GM12873 (cell line): Measurements from ENCODE around the gene PIAS1.

Source experiments
- TF ChIP-seq, protein P1 (sequence below): IDR thresholded peaks from 2 replicates; pipeline ENCODE4 v1.5.1; 2012; ENCODE audit warnings: low read depth, mild to moderate bottlenecking, moderate library complexity, low read length, control low read depth; ENCODE audit not compliant: insufficient read depth; ENCODE audit errors: missing control alignments

The PIAS1 gene

DNA sequence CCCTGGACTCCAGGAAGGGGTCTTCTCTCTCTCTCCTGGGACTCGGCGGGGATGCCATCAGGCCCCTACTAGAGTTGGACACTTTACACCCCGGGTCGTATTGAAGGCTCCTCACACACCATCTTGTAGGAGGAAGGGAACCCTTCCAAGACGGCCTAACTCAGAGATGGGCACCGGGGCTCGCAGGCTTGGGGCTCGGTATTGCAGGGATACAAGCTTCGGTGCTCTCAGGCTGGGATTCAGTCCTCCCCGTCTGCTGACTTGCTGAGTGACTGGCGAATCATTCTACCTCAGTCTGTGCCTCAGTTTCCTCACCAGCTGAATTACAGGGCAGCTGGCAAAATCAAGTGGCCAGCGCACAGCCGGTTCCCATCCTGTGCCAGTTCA lies 151.4 kb downstream of the PIAS1 start:
- TF ChIP-seq, protein P1, sequence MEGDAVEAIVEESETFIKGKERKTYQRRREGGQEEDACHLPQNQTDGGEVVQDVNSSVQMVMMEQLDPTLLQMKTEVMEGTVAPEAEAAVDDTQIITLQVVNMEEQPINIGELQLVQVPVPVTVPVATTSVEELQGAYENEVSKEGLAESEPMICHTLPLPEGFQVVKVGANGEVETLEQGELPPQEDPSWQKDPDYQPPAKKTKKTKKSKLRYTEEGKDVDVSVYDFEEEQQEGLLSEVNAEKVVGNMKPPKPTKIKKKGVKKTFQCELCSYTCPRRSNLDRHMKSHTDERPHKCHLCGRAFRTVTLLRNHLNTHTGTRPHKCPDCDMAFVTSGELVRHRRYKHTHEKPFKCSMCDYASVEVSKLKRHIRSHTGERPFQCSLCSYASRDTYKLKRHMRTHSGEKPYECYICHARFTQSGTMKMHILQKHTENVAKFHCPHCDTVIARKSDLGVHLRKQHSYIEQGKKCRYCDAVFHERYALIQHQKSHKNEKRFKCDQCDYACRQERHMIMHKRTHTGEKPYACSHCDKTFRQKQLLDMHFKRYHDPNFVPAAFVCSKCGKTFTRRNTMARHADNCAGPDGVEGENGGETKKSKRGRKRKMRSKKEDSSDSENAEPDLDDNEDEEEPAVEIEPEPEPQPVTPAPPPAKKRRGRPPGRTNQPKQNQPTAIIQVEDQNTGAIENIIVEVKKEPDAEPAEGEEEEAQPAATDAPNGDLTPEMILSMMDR: no peak

DNA sequence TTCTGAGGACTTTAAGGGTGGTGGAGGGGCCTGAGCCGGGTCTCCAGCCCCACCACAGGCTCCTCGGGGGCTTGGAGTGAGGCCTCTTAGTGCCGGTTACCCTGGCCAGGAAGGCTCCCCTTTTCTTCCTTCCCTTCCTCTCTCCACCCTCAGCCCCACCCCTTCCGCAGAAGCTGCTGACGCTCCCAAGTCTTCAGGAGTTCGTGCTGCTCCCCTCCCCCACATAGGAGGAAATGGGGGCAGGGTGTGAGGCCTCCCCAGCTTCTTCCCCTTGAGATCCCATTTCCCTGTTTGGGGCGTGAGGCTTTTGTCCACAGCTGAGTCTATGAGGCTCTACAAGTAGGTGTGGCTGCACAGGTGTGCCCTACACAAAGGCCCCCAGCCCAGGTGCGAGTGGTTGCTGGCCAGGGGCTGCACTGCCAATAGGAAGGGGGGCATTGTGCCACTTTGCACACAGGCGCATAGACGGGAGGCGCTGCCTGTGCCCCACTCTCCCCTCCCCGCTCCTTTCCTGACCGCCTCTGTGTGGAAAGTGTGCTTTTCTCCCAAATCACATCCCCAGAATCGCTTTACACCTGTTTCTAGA lies 151.9 kb downstream of the PIAS1 start:
- TF ChIP-seq, protein P1: no peak

GRCh38 chr15:68206711-68207151 lies 152.6 kb downstream of the PIAS1 start:
- TF ChIP-seq, protein P1: no peak

DNA sequence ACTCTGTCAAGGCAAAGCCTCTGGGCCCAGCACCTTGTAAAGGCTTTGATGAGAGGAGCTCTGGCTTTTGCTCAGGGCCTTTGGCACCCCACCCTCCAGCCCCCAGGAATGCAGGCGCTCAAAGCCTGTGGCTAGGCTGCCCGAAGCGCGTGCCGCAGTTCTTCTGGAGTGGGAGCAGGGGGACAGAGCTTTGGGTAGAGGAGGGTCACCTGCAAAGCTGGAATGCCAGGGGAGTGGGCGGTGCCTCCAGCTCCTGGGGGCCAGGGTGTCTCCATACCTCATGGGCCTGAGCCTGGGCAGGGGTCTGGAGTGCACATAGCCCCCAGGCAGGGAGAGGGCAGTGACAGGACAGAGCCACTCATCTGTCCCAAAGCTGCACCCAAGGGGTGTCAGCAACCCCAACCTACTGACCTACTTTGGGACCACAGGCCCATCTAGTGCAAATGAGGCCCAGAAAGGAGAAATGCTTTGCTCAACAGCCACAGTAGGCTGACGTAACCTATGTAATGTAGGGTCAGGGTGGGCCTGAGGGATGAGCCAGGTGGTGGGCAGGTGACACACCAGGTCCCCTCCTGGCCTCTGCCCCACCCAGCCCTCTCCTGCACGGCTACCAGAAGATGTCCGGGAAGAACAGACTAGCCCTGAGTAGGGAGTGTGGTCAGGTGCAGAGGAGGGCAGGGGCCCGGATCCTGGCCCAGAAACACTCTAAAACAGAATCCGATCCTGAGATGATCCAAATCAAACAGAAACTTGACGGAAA lies 153.2 kb downstream of the PIAS1 start:
- TF ChIP-seq, protein P1: no peak

DNA sequence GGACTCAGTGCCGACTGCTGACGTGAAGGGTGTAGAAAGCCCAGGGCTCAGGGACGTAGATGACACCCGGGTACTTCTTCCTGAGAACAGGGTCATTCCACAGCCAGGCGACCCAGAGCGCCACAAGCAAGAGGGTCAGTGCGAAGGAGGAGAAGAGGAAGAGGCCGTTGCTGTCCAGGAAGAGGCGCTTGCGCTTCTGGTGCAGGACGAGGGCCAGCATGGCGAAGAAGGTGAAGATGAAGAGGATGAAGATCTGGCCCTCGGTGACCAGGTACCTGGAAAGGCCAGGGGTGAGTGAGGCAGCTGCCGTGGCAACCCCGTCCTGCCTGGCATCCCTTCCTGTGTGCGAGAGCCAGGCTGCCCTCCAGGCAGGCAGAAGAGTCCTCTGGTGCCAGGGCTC lies 154.0 kb downstream of the PIAS1 start:
- TF ChIP-seq, protein P1: no peak

DNA sequence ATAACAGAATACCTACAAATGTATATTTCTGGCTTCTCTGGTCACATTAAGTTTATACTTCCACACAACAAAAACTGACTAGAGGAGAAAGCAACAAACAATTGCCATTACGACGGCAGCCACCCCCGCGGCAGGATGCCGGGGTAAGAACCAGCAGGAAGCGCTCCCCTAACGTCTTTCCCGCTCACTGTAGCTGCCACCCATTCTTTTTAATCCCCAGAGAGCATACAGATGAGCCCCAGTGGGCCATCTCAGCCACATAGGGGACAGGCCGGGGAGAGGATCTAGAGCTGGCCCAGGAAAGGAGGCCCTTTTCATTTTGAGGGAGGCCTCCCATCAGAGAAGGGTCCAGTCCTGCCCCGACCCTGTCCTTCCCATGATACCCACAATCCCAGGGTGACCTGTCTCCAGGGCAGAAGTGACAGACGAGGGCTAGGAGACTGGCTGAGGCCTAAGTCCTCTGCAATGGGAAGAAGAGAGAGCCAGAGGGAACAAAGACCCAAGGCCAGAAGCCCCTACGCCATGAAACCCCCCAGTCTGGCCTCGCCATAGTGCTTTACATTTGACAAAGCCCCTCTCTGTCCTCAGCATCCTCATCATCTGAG lies 154.6 kb downstream of the PIAS1 start:
- TF ChIP-seq, protein P1: no peak

- TF ChIP-seq, protein P1: no peak
Observed at GRCh38 chr15:68209272-68209671, 155.2 kb downstream of the PIAS1 start.
